Measurements from ENCODE around the gene CORIN. TPM values are rescaled to one million over a fixed set of nuclear protein-coding genes. Genes with fewer than 3 reads are reported as not detected.

The CORIN gene
- total and polyA plus RNA-seq, 10 of the 15 experiments (the other 5 are each of a cell fraction or from before 2014, with no cell fraction given) = 0.02 to 0.45 (median 0.09) TPM; not detected in 3

GRCh38 chr4:47621181-47621580 is 216.7 kb downstream of the CORIN start (continued):
- TF ChIP-seq HSF1 (IDR thresholded peaks at IDR 0.05; ENCODE audit: low read depth, low read length) = no peak

- Histone ChIP-seq H2AFZ (ENCODE audit: control insufficient read depth, low read depth, low read length) (no peak overlapping the region), H3K4me3 (no peak overlapping the region), H3K79me2 (ENCODE audit: control insufficient read depth, insufficient read depth, low read length) (no peaks in the 10 kb centered on the region), H3K27me3 (replicated peaks in 1 of 2; ENCODE audit: control insufficient read depth in 2 of 2, insufficient read depth in 2 of 2, low read length in 1 of 2) (no peaks in the 10 kb centered on the region), H3K27ac (ENCODE audit: control insufficient read depth, insufficient read depth) (no peak overlapping the region), H3K9ac (ENCODE audit: control insufficient read depth, insufficient read depth, low read length) (no peak overlapping the region), H4K20me1 (ENCODE audit: control insufficient read depth, insufficient read depth) (no peaks in the 10 kb centered on the region), H3K9me3 (replicated peaks; ENCODE audit: control insufficient read depth, insufficient read depth, low read length) (no peaks in the 10 kb centered on the region), H3K36me3 (ENCODE audit: control insufficient read depth in 2 of 2, insufficient read depth in 2 of 2, low read length in 1 of 2) (no peaks in the 10 kb centered on the region), H3K4me2 (ENCODE audit: control insufficient read depth, insufficient read depth) (no peak overlapping the region), H3K4me1 (ENCODE audit: control insufficient read depth, insufficient read depth, low read length) (no peaks in the 10 kb centered on the region)
- ChIA-PET CTCF (no interaction called here), POLR2A (no interaction called here), SMC1A (ENCODE audit: uncharacterized antibody, unreplicated experiment) (interaction anchor here (1.0 kb wide), 1 partner anchor 53 kb away, joined by 3 read pairs; no protein-coding TSS in a partner anchor), RAD21 (ENCODE audit: unreplicated experiment) (no interaction called here)
- intact Hi-C loops (cut with micrococcal nuclease; ENCODE audit: unreplicated experiment) = no loop called here
- DNase-seq (ENCODE audit: low read depth, low spot score) = no peak
- ATAC-seq = no peak
- BruUV-seq (replicated peaks) = no TSS peak
- in situ Hi-C loops (cut with MboI) = no loop called here
- WGBS (ENCODE audit: insufficient coverage, insufficient replicate concordance, low lambda C conversion rate, missing lambda C conversion rate) = 96% methylated on average over 2 of the region's 2 CpGs
- FAIRE-seq = no peak
- TF ChIP-seq SP1 (IDR thresholded peaks at IDR 0.05; ENCODE audit: low read depth, low read length) (no peak), BCLAF1 (IDR thresholded peaks at IDR 0.05) (no peak), RAD21 (IDR thresholded peaks at IDR 0.05; ENCODE audit: insufficient read depth, low read depth, low read length) (no peak), EZH2 (IDR thresholded peaks at IDR 0.05; ENCODE audit: borderline replicate concordance, control insufficient read depth, low read depth, low read length) (no peak), POU2F2 (IDR thresholded peaks at IDR 0.05; ENCODE audit: borderline replicate concordance, low read depth, low read length) (no peak), MAX (IDR thresholded peaks at IDR 0.05; ENCODE audit: low read depth, low read length) (no peak), YY1 (IDR thresholded peaks at IDR 0.05; ENCODE audit: low read depth, low read length) (no peak), BCL11A (IDR thresholded peaks at IDR 0.05; ENCODE audit: low read depth, low read length) (no peak), PAX5 (IDR thresholded peaks at IDR 0.05; ENCODE audit: borderline replicate concordance, low read depth, low read length) (no peak), EGR1 (IDR thresholded peaks at IDR 0.05; ENCODE audit: borderline replicate concordance in 1 of 2, low read depth in 2 of 2, low read length in 2 of 2) (no peak), ETV6 (conservative IDR thresholded peaks at IDR 0.05 in 1 of 2, IDR thresholded peaks at IDR 0.05 in 1 of 2; ENCODE audit: borderline replicate concordance in 1 of 2, low read depth in 1 of 2) (no peak), YBX1 (IDR thresholded peaks at IDR 0.05) (no peak), NR2C2 (IDR thresholded peaks at IDR 0.05; ENCODE audit: borderline replicate concordance, control insufficient read depth, insufficient read length, low read depth) (no peak), E2F8 (IDR thresholded peaks at IDR 0.05; ENCODE audit: low read depth, partially characterized antibody) (no peak)
Measured at GRCh38 chr4:47619691-47620090, 218.2 kb downstream of the CORIN start.

All from GM12878 (cell line).